NCI-H2227 (cell line): ENCODE measurements around the gene ESRRA.

Experiments
- DNase-seq: peaks from one replicate; lab custom pipeline; 2025; ENCODE audit not compliant: unreplicated experiment; lab: John Stamatoyannopoulos, UW

Gene ESRRA

DNA sequence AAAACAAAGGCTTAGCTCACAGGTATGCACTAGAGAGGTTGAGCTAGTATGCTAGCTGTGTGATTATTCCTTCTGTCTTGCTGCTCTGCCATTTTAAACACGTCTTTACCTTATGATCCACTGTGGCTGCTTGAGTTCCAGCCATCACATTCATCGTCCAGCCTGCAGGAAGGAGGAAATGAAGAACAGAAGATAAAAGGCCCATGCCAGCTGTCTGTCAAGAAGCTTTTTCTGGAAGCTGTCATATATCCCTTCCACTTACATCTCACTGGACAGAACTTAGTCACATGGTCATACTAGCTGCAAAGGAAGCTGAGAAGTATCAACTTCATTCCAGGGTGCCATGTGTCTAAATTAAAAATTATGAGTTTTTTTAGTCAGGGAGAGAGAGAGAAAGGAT is 22.1 kb downstream of the ESRRA start:
- DNase-seq: no peak

DNA sequence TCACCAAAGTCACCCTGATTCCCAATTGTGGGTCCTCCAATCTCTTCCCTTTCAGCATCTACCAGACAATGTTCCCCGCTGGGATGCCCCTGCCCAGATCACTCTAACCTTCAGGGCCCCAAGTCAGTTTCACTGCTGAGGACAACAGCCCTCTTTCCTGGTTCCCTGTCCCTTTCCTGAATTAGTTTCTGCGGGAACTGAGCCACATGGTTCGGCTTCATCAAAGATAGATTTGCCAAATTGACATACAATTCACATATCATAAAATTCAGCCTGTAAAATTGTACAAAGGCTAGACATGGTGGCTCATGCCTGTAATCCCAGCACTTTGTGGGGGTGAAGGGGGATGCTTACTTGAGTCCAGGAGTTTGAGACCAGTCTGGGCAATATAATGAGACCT is 22.7 kb downstream of the ESRRA start:
- no peak for DNase-seq

DNA sequence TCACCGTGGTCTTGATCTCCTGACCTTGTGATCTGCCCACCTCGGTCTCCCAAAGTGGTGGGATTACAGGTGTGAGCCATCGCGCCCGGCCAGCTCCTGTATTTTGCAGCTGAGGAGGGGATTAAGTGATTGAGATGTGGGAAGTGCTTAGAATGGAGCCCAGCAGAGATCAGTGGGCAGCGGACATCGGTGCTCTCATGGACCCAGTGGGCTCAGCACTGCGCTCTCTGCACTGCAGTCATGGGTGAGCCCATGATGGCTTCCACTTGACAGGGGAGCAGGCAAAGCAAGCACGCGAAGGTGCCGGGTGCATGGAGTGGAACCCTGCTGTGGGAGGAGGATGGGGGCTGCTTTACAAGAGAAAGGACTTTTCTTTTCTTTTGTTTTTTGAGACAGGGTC is 25.6 kb downstream of the ESRRA start:
- no peak for DNase-seq

DNA sequence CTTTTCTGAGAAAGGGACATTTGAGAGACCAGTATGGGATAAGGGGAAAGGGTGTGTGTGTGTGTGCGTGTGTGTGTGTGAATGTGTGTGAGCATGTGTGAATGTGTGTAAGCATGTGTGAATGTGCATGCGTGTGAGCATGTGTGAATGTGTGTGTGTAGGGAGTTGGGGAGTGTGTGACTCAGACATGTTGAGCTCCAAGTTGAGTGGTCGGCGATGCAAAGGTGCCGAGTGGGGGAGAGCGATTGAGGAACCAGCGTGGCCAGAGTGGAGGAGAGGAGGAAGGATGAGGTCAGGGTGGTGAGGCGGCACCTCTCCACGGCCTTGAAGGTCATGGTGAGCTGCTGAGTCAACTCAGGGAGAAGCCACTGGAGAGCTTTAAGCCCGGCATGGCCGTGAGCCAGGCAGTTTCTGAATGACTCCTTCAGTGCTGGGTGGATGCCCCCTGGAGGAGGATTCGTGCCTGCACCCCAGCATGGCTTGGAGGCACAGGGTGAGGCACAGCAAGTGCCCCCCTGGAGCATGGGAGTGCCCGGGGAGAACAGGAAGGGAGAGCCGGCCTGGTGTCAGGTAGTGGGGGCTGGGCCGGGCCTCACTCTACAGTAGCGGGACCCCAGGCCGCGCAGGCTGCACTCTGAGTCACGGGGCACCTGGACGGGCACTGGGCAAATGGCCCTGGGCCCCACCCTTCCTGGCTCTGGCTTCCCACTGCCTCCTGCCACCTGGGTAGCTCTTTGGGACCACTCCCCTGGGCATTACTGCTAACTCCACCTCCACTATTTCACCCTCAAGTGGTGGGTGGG is 26.4 kb downstream of the ESRRA start:
- DNase-seq: no peak

DNA sequence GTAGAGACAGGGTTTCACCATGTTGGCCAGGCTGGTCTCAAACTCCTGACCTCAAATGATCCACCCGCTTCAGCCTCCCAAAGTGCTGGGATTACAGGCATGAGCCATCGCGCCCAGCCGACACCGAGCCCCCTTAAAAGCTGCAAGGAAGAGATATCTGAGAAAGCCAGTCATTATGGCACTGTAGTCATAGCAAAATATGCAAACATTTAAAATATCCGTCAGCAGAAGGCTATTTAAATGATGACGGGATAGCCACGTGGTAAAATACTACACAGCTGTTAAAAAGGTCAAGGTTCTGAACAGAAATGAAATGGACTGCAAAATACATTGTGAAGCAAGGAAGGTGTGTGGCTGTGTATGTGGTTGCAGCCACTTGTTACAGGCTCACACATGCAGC is 28.2 kb downstream of the ESRRA start:
- DNase-seq: no peak

DNA sequence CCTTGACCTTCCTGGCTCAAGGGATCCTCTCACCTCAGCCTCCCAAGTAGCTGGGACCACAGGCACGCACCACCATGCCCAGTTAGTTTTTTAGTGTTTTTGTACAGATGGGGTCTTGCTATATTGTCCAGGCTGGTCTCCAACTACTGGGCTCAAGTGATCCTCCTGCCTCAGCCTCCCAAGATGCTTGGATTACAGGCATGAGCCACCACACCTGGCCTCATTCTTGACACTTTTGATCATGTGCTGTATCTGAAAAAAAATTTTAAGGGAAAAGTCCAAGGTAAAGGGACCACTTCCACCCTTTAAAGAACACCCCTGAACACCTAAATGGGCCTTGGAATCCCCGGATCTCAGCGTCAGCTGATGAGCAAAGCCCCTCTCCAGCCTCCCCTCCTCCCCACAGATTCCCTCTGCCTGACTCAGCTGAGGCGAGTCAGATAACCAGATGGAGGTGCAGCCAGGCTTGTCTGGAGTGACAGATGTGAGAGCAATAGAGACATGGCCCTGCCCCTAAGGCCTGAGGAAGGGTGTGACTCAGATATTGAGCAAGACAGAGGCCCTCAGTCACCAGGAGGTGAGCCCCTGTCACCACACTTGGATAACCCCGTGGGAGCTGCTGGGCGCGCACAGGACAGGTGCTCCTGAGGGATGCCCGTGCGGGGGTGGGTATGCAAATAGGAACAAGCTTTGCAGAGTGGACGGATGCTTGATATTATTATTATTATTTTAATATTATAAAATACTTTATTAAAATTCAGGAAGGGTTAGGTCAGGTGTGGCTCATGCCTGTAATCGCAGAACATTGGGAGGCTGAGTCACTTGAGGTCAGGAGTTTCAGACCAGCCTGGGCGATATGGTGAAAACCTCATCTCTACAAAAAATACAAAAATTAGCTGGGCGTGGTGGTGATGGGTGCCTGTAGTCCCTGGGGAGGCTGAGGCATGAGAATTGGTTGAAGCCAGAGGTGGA is 29.7 kb downstream of the ESRRA start:
- peak; percentile 42 for DNase-seq

DNA sequence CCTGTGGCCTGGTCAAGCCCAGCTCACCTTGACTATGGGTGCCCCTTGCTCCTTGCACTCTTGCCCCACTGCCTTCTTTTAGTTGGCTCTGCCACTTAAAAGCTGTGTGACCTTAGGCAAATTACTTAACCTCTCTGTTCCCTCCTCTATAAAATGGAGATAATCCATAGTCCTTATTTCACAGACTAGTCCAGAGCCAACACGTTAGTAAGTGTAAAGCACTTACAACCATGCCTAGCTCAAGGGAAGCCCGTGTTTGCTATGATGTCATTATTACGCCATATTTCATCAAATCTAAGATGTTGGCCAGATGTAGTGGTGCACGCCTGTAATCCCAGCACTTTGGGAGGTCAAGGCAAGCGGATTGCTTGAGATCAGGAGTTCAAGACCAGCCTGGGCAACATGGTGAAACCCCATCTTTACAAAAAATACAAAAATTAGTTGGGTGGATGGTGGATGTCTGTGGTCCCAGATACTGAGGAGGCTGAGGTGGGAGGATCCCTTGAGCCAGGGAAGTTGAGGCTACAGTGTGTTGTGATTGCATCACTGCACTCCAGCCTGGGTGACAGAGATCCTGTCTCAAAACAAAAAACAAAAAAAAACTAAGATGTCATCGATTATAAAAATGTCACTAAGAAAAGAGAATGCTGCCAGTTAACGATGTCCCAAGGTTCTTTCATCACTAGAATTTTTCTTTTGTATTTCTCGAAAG is 32.4 kb downstream of the ESRRA start:
- DNase-seq: no peak

DNA sequence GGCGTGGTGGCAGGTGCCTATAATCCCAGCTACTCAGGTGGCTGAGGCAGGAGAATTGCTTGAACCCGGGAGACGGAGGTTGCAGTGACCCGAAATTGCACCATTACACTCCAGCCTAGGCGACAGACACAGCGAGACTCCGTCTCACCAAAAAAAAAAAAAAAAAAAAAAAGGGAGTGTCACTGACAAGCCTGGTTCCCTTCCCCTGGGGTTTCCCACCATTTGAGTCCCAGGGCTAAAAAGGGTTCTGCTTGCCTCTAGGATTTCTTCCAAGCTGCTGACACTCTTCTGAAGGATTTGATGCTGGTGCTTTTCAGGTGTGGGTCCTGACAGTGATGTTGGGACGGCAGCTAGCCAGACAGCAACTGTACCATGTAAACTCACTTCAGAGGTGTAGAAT is 33.4 kb downstream of the ESRRA start:
- no peak for DNase-seq

DNA sequence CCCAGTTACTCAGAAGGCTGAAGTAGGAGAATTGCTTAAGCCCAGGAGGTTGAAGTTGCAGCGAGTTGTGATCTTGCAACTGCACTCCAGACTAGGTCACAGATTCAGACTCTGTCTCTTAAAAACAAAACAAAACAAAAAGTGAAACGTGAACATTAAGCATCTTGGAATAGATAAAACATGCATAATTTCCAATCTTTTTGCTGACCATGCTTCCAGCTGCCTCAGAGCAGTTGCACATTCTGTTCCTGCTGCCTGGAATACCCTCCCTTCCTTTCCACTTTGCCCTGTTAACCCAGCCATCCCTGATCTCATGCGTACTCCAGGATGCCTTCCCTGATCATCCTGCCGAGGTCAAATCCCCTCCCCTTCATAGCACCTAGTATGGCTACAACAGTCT is 34.0 kb downstream of the ESRRA start:
- DNase-seq: no peak

DNA sequence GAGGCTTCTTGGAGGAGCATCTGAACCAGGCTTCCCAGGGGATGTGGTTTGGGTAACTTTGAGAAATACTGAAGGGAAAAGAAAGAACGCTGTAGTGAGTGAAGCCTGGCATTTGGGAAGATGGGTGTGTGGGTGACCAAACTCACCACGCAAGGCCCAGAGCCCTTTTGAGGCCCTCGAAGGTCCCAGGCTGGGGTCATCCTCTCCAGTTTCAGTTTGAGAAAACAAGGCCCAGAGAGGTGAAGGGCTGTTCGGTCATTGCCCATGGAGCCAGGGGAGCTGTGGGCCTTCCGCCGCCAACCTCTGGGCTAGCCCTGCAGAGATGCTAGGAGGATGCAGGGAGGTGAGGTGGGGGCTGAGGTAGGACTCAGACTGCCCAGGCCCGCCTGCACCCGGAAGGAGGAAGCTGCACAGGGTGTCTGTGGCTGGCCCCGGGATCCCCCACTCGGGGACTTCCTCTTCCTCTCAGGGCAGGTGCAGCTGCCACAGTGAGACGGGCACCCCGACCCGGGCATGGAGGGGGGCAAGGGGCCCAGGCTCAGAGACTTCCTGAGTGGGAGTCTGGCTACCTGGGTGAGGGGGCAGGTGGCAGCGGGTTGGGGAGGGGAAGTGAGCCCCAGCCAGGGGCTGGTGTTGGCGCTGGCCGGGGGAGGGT is 34.6 kb downstream of the ESRRA start, which contains the start of gene CCDC88B:
CCDC88B (plus strand) TSS at position 451 of the 655 bp plus-strand sequence; CDS start at position 514, 63 bp downstream.
- no peak for DNase-seq

DNA sequence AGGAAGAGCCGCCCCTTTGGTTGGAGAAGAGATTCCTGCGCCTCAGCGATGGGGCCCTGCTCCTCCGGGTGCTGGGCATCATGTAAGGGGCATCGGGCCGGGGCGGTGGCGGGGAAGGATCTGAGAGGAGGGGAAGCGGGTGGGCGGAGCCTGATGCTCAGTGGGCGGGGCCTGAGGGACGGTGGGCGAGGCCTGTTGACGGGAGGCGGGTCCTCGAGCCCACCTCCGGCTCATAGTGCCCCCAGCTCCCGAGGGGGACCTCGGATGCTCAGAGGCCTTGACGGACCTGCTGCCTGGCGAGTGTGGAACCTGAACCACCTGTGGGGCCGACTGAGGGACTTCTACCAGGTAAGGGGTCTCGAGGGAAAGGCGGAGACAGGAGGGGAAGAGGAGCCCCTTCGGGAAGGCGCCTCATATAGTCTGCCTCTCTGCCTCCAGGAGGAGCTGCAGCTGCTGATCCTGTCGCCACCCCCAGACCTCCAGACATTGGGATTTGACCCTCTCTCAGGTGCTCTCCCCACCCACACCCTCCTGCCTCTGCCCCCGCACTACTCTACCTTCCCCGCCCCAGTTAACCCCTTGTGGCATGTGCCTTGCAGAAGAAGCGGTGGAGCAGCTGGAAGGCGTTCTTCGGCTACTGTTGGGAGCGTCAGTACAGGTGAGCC is 35.5 kb downstream of the ESRRA start:
- DNase-seq: no peak

DNA sequence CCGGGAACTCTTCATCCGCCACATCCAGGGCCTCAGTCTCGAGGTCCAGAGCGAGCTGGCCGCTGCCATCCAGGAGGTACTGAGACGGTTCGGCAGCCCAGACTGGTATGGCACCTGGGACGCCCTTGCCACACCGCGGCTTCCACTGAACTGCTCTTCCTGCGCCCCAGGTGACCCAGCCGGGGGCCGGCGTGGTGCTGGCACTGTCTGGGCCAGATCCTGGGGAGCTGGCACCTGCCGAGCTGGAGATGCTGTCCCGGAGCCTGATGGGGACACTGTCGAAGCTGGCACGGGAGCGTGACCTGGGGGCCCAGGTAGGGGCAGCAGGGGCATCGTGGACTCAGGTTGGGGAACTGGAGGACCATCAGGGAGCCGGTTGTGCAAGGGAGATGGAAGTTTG is 36.1 kb downstream of the ESRRA start:
- no peak for DNase-seq

DNA sequence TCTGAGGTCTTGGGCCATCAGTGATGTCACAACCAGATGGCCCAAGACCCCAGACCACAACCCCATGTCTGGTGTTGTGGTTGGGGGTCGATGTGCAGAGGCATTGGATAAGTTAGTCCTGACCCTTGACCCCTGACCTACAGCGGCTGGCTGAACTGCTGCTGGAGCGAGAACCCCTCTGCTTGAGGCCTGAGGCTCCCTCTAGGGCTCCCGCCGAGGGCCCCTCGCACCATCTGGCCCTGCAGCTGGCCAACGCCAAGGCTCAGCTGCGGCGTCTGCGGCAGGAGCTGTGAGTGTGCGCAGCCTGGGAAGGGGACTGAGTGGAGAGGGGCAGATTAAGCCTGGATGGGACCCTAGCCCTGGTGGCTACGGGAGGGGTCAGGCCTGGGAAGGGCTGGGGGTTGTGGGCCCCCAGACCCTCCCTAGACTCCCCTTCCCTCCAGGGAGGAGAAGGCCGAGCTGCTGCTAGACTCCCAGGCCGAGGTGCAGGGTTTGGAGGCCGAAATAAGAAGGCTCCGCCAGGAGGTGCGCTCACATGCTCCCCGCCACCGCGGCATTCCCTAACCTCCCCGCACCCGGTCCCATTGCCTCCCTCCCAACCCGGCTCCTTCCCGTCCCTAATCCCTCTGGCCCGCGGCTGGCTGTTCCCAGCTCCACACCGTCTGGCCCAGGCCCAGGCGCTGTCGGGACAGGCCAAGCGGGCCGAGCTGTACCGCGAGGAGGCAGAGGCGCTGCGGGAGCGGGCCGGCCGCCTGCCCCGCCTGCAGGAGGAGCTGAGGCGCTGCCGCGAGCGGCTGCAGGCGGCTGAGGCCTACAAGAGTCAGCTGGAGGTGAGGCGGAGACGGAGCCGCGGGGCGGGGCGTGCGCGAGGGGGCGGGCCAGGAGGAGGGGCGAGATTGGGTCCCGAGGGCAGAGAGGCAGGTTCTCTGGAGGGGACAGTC is 36.8 kb downstream of the ESRRA start:
- no peak for DNase-seq

DNA sequence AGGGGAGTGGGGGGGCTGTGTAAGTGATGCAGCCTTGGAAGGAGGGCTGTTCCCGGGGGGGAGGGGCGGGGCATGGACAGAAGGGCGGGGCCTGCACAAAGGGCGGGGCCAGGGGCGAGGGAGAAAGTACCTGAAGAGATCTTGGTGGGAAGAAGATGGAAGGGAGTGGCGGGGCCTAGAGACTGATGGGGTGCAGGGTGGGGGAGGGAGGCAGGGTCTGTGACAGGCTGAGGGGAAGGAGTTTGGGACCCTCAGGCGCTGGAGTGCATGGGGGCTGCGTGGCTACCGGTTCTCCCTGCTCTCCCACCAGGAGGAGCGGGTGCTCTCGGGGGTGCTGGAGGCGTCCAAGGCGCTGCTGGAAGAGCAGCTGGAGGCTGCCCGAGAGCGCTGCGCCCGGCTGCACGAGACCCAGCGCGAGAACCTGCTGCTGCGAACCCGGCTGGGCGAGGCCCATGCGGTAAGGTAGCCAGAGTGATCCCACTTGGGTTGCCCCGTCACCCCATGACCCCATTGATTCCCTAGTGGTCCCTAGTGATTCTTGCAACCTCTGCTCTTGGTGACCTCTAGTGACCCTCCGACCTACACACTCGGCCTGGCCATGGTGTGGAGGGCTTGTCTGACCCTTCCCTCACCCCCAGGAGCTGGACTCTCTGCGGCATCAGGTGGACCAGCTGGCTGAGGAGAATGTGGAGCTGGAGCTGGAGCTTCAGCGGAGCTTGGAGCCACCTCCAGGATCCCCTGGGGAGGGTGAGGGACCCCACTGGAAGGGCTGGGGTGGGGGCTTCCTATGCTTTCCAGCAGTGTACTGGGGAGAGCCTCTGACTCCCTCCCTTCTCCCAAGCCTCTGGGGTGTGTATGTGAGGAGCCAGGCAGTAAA is 37.8 kb downstream of the ESRRA start:
- DNase-seq: no peak

DNA sequence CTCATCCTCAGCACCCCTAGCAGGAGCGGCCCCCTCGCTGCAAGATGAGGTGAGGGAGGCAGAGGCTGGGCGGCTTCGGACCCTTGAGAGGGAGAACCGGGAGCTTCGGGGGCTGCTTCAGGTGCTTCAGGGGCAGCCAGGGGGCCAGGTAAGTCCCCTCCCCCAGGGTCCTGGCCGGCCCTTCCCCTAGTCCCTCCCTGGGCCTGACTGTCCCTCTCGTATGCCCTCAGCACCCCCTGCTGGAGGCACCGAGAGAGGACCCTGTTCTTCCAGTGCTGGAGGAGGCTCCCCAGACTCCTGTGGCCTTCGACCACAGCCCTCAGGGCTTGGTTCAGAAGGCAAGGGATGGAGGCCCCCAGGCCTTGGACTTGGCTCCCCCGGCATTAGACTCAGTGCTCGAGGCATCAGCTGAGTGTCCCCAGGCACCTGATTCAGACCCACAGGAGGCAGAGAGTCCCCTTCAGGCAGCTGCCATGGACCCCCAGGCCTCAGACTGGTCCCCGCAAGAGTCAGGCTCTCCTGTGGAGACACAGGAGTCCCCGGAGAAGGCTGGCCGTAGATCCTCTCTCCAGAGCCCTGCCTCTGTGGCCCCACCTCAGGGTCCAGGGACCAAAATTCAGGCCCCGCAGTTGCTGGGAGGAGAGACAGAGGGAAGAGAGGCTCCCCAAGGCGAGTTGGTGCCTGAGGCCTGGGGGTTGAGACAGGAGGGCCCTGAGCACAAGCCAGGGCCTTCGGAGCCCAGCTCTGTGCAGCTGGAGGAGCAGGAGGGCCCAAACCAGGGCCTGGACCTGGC is 38.6 kb downstream of the ESRRA start:
- no peak for DNase-seq

DNA sequence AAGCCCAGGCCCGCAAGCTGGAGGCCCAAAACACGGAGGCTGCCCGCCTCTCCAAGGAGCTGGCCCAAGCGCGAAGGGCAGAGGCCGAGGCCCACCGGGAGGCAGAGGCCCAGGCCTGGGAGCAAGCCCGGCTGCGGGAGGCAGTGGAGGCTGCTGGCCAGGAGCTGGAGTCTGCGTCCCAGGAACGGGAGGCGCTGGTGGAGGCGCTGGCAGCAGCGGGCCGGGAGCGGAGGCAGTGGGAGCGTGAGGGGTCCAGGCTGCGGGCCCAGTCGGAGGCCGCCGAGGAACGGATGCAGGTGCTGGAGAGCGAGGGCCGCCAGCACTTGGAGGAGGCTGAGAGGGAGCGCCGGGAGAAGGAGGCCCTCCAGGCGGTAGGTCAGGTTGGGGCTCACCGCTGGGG is 39.5 kb downstream of the ESRRA start:
- DNase-seq: no peak

DNA sequence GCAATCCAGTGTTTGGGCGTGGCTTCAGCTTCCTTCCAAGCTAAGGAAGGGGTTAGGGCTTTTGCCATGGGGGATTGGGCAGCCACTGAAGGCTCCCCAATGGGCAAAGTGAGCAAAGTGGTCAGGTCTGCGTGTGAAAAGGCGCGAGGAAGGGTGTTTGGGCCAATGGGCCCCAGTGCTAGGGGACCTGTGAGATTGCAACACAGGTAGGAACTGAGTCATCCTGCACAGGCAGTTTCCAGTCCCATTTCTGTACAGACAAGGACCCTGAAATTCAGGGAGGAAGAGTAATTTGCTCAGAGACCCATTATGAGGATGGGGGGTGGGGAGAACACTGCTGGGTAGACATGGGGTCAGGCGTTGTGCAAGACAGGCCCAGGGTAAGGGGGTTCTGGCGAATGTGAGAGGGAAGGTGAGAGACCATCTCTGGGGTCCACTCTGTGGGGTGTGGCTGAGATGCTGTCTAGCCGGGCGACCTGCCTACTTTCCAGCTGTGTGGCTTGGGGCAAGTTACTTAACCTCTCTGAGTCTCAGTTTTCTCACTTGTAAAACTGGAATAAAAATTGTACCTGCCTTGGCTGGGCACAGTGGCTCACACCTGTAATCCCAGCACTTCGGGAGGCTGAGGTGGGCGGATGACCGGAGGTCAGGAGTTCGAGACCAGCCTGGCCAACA is 42.0 kb downstream of the ESRRA start:
- no peak for DNase-seq
